ENCODE measurements around the gene ZFTA. TPM values are rescaled to one million over a fixed set of nuclear protein-coding genes. Genes with fewer than 3 reads are reported as not detected.

The ZFTA gene
- total and polyA plus RNA-seq, 11 donors = 4.6 to 17.9 (median 10.0) TPM

DNA sequence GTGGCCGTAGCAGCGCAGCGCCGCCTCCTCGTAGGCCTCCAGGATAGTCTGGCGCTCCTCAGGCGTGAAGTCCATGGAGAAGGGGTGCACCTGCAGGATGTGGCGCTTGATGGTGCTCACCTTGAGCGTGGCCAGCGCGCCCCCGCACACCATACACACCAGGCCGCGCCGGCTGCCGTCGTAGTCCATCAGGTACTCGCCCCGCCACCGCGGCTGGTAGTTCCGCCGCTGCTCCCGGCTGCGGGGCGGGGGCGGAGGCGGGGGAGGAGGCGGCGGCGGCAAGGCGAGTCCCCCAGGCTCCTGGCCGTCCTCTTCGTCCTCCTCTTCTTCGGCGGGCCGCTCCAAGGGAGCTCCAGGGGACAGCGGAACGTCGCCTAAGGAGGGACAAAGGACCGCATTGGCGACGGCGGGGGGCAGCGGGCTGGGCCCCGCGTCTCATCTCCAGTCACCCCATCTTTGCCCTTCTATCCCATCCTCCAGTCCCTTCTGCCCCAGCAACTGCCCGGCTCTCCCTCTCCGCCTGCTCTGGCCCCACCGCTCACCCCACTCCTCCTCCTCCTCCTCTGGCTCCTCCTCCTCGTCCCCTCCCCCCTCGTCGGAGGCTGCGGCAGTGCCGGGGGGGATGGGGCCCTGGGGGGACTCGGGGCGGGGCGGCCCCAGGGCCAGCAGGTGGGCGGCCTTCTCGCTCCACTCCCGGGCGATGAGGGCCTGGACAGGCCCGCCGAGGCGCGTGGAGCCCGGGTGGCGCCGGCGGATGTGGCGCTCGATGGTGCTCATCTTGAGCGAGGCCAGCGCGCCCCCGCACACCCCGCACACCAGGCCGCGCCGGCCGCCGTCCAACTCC lies 4.9 kb downstream of the ZFTA start:
- no peaks in the 10 kb centered on the region for H3K27me3 ChIP-seq
- DNase-seq = peak; percentile 40 to 61 (median 43)
- H3K36me3 ChIP-seq = peaks cover 0 to 24% (median 17%) of the 10 kb centered on the region in 9 donors
- no peaks in the 10 kb centered on the region for H3K9me3 ChIP-seq
- whole genome bisulfite sequencing, 4 donors = 66 to 76% (median 69%) methylated on average over 53 to 82 of the region's 82 CpGs
- H3K4me3 ChIP-seq = peak overlapping the region in 11 of 12 donors; percentile 41 to 71 (median 54)
- peak in 1 of 4 donors; percentile 10 for ATAC-seq
- TF ChIP-seq, protein P1, sequence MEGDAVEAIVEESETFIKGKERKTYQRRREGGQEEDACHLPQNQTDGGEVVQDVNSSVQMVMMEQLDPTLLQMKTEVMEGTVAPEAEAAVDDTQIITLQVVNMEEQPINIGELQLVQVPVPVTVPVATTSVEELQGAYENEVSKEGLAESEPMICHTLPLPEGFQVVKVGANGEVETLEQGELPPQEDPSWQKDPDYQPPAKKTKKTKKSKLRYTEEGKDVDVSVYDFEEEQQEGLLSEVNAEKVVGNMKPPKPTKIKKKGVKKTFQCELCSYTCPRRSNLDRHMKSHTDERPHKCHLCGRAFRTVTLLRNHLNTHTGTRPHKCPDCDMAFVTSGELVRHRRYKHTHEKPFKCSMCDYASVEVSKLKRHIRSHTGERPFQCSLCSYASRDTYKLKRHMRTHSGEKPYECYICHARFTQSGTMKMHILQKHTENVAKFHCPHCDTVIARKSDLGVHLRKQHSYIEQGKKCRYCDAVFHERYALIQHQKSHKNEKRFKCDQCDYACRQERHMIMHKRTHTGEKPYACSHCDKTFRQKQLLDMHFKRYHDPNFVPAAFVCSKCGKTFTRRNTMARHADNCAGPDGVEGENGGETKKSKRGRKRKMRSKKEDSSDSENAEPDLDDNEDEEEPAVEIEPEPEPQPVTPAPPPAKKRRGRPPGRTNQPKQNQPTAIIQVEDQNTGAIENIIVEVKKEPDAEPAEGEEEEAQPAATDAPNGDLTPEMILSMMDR (IDR thresholded peaks at IDR 0.05) = peak in 1 of 12 donors; percentile 8
- TF ChIP-seq POLR2A (IDR thresholded peaks at IDR 0.05) = no peak
- H3K27ac ChIP-seq = peak overlapping the region; percentile 0 to 92 (median 49)
- peaks cover 0 to 48% (median 25%) of the 10 kb centered on the region in 12 donors for H3K4me1 ChIP-seq
- intact Hi-C loops (cut with DNase I) = loop anchor here in 5 of 10 donors (10.0 kb wide), 2 partner anchors 181 to 381 kb away; no protein-coding TSS in a partner anchor

DNA sequence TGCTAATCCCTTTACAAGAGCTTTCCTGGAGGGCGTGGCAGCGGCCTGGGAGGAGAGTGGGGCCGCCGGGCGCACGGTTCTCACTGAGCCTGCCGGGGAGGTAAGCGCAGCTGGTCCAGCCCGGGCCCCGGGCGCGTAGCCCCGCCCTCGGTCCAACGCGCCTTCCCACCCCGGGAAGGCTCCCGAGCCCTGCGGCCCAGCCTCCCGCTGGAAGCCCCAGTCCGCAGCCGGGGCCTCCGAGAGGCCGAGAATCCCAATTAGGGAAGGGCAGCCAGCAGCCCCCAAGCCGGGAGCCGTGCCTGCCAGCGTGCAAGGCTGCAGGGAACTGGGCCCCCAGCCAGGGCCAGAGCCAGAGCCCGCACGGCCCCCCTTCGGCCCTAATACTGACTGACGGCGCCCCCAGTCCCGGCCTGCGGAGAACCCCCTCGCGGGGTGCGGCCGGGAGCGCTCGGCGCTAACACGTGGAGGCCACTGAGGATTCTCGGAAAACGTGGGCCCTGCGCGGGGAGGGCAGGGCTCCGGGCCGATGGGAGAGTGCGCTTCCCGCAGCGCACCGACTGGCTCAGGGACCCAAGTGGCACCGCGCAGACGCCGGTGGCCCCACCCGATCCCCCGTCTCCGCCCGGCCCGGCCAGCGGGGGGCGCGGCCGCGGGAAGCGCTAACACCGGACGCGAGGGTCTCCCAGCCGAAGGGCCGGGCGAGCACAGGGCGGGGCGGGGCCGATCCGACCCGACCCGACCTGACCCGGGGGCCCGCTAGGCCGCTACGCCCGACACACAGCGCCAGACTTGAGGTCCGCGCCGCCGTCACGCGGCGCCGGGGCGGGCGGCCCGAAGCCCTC lies 5.7 kb downstream of the ZFTA start:
- DNase-seq = peak; percentile 51 to 73 (median 58)
- Histone ChIP-seq H3K4me3 (peak overlapping the region; percentile 8 to 71 (median 53)), H3K9me3 (no peaks in the 10 kb centered on the region), H3K36me3 (peaks cover 0 to 33% (median 25%) of the 10 kb centered on the region in 9 donors), H3K27ac (peak overlapping the region; percentile 0 to 92 (median 49)), H3K27me3 (no peaks in the 10 kb centered on the region), H3K4me1 (peaks cover 0 to 48% (median 25%) of the 10 kb centered on the region in 12 donors)
- peak in 3 of 4 donors; percentile 56 to 66 (median 63) for ATAC-seq
- WGBS, 4 donors = 20 to 31% (median 24%) methylated on average over 15 to 96 of the region's 96 CpGs
- intact Hi-C loops (cut with DNase I) = loop anchor here in 5 of 10 donors (10.0 kb wide), 2 partner anchors 182 to 382 kb away; no protein-coding TSS in a partner anchor
- TF ChIP-seq, protein P1 (IDR thresholded peaks at IDR 0.05) = peak in 4 of 12 donors; percentile 33 to 51 (median 38)
- TF ChIP-seq POLR2A (IDR thresholded peaks at IDR 0.05) = no peak

DNA sequence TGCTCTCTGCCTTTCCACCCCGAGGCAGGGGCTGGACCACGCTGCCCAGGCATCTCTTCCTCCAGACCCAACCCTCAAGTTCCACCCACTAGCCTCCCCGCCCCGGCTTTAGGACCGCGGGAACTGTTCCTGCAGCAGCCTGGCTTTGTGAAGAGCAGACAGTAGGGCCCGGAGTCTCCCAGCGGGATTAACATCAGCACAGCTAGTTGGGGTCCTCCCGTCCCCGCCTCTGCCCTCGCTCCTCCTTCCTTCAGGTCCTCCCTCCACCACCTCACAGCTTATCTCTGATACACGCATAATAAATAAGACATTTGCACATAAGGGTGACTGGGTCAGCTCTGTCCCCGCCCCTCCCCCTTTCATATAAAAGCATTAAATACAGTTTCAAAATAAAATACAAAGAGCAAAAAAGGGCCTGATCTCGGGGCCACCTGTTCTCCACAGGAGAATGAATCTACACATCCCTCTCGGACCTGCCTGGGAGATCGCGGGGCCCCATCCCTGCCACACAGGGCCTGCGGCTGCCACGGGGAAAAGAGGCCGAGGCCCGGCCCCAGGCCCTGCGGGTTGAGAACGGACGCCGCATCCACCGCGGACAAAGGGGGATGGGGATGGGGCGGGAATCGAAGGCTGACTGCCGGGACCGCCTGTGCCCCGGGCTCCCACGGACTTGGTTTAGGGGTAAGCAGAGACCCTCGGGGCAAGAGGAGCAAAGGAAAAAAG lies 6.5 kb downstream of the ZFTA start:
- TF ChIP-seq, protein P1 (IDR thresholded peaks at IDR 0.05) = no peak
- TF ChIP-seq POLR2A (IDR thresholded peaks at IDR 0.05) = no peak
- 46 to 57% (median 54%) methylated on average over 34 of the region's 34 CpGs for WGBS, 4 donors
- peak overlapping the region; percentile 8 to 71 (median 53) for H3K4me3 ChIP-seq
- H3K27ac ChIP-seq = peak overlapping the region in 11 of 12 donors; percentile 20 to 92 (median 52)
- intact Hi-C loops (cut with DNase I) = loop anchor here in 5 of 10 donors (10.0 kb wide), 2 partner anchors 183 to 383 kb away; no protein-coding TSS in a partner anchor
- peaks cover 0 to 45% (median 23%) of the 10 kb centered on the region in 12 donors for H3K4me1 ChIP-seq
- H3K9me3 ChIP-seq = no peaks in the 10 kb centered on the region
- DNase-seq (peak in 4 of 5 donors; percentile 29 to 44 (median 36)), ATAC-seq (no peak)
- peaks cover 0 to 41% (median 33%) of the 10 kb centered on the region in 9 donors for H3K36me3 ChIP-seq
- no peaks in the 10 kb centered on the region for H3K27me3 ChIP-seq
